GM23248 (cell line): ENCODE results near the gene LOXHD1.

Experiments
- EZH2 ChIP-seq: fragments of 200-600 bp; sonication (generic); IDR thresholded peaks from 2 replicates; pipeline ENCODE4 v1.6.1; 2018; ENCODE audit warnings: antibody characterized with exemption, mild to moderate bottlenecking; ENCODE audit not compliant: insufficient read depth, poor library complexity, severe bottlenecking
- EZH2phosphoT487 ChIP-seq: fragments of 200-600 bp; sonication (generic); IDR thresholded peaks from 2 replicates; pipeline ENCODE4 v1.6.1; 2018; ENCODE audit warnings: antibody characterized with exemption, moderate library complexity, mild to moderate bottlenecking, low read depth; ENCODE audit not compliant: insufficient read depth

DNA sequence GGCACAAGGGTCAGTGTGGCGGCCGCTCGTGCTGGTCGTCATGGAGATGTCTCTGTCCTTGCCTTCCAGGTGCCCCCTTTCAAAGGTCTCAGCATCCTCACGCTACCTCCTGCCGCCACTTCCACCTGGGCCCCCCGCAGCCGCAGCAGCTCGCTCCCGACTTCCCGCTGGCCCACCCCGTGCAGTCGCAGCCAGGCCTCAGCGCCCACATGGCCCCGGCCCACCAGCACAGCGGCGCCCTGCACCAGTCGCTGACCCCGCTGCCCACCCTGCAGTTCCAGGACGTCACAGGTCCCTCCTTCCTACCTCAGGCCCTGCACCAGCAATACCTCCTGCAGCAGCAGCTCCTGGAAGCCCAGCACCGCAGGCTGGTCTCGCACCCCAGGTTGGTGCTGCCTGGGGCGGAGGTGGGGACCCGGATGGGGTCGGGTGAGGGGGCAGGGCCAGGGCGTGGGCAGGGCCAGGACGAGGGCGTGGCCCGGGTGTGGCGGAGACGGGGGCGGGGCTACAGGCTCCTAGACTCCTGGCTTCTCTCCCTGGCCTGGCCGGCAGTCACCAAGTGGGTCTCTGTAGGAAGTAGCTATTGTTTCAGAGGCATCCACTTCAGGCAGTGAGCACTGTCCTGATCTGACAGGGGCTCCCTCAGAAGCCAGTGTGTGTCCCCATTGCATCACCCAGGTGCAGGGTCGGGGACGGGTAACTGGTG lies 223.7 kb downstream of the LOXHD1 start:
- TF ChIP-seq EZH2 (no peak), EZH2phosphoT487 (no peak)
